NB4 (cell line): Measurements from ENCODE around the gene SLMAP.

Source experiments
- DNase-seq: peaks from one replicate; pipeline ENCODE4 v3.0.0; 2010; ENCODE audit warnings: low read depth
- H3K4me3 ChIP-seq: one replicate; pipeline ENCODE4 v1.5.1; 2011; ENCODE audit warnings: mild to moderate bottlenecking, low read depth, low read length, moderate library complexity
- CTCF ChIP-seq: IDR thresholded peaks from one replicate; pipeline ENCODE4 v1.5.1; 2012; ENCODE audit warnings: low read depth, low read length
- MAX ChIP-seq: IDR thresholded peaks from 2 replicates; pipeline ENCODE4 v1.6.1; 2011; ENCODE audit warnings: low read depth, low read length
- MYC ChIP-seq: IDR thresholded peaks from 2 replicates; pipeline ENCODE4 v1.6.1; 2011; ENCODE audit warnings: low read depth, low read length
- POLR2A ChIP-seq: IDR thresholded peaks from 2 replicates; pipeline ENCODE4 v1.6.1; 2011; ENCODE audit warnings: mild to moderate bottlenecking; ENCODE audit not compliant: insufficient read length; ENCODE audit errors: extremely low read depth

SLMAP gene

GRCh38 chr3:57822686-57823085 is 66.6 kb downstream of the SLMAP start:
- H3K4me3 ChIP-seq, result no peak overlapping the region
- TF ChIP-seq MAX (no peak), POLR2A (no peak), CTCF (no peak), MYC (no peak)
- no peak for DNase-seq

GRCh38 chr3:57825116-57825515 is 69.0 kb downstream of the SLMAP start:
- no peak for DNase-seq
- H3K4me3 ChIP-seq, result no peak overlapping the region
- no peak for TF ChIP-seq MAX
- no peak for TF ChIP-seq MYC
- TF ChIP-seq CTCF, result no peak
- no peak for TF ChIP-seq POLR2A

GRCh38 chr3:57826245-57826951 is 70.3 kb downstream of the SLMAP start:
- peak; percentile 18 for DNase-seq
- no peak for TF ChIP-seq CTCF
- TF ChIP-seq MAX, result no peak
- no peak for TF ChIP-seq POLR2A
- no peak for TF ChIP-seq MYC
- no peak overlapping the region for H3K4me3 ChIP-seq

GRCh38 chr3:57826952-57827723 is 71.0 kb downstream of the SLMAP start:
- TF ChIP-seq CTCF, result no peak
- no peak for TF ChIP-seq POLR2A
- no peak for TF ChIP-seq MYC
- TF ChIP-seq MAX, result no peak
- H3K4me3 ChIP-seq, result no peak overlapping the region

GRCh38 chr3:57827757-57828156 is 71.6 kb downstream of the SLMAP start:
- DNase-seq, result no peak
- no peak overlapping the region for H3K4me3 ChIP-seq
- TF ChIP-seq MAX (no peak), POLR2A (no peak), CTCF (no peak), MYC (no peak)

More at GRCh38 chr3:57826952-57827723, 71.0 kb downstream of the SLMAP start:
- DNase-seq, result peak; percentile 11
